Transverse colon (tissue), 4 donors: Measurements from ENCODE around the gene MIS18A. TPM values are rescaled to one million over a fixed set of nuclear protein-coding genes. Genes with fewer than 3 reads are reported as not detected.
A peak's percentile ranks its signal among the peaks of the same experiment; 100 is the strongest.

Experiments used
- DNase-seq: peaks from one replicate; pipeline ENCODE4 v3.0.0-alpha.2; 2019
- H3K27ac ChIP-seq, 4 donors: fragments of 200-600 bp; sonication (generic); 2 replicates each; pipeline ENCODE4 v1.5.1; 2016 to 2018; ENCODE audit warnings: inconsistent platforms in 4 of 4
- H3K27me3 ChIP-seq: fragments of 200-600 bp; sonication (generic); 2 replicates; pipeline ENCODE4 v1.5.1; 2017; ENCODE audit warnings: inconsistent platforms
- H3K36me3 ChIP-seq, 4 donors: fragments of 200-600 bp; sonication (generic); 2 replicates each; pipeline ENCODE4 v1.5.1; 2017 to 2019; ENCODE audit warnings: inconsistent platforms in 4 of 4
- H3K4me1 ChIP-seq, 4 donors: fragments of 200-600 bp; sonication (generic); 2 replicates each; pipeline ENCODE4 v1.5.1; 2017 to 2020; ENCODE audit warnings: inconsistent platforms in 4 of 4
- H3K4me3 ChIP-seq, 4 donors: fragments of 200-600 bp; sonication (generic); 1 replicate in 1 of 4; 2 replicates in 3 of 4; pipeline versions ENCODE4 v1.5.1 to v1.6.1; 2017 to 2019; ENCODE audit warnings: inconsistent platforms in 4 of 4
- H3K9me3 ChIP-seq, 2 donors: fragments of 200-600 bp; sonication (generic); 2 replicates each; pipeline ENCODE4 v1.5.1; 2017 to 2019; ENCODE audit warnings: inconsistent platforms in 2 of 2
- CTCF ChIP-seq, 5 experiments: fragments of 200-600 bp in 3 of 5; fragments of 450-650 bp in 2 of 5; sonication (generic) in 3 of 5; IDR thresholded peaks; 1 replicate in 2 of 5; 2 replicates in 3 of 5; pipeline ENCODE4 v1.5.1; 2016 to 2017; ENCODE audit warnings: antibody characterized with exemption in 5 of 5, inconsistent platforms in 3 of 5, mild to moderate bottlenecking in 2 of 5, moderate library complexity in 1 of 5
- EP300 ChIP-seq: sonication (generic); formaldehyde crosslinking; IDR thresholded peaks from one replicate; pipeline ENCODE4 v1.6.1; 2017; ENCODE audit warnings: antibody characterized with exemption, low read depth
- POLR2A ChIP-seq: fragments of 450-650 bp; IDR thresholded peaks from one replicate; pipeline ENCODE4 v1.6.1; 2016; ENCODE audit warnings: antibody characterized with exemption, mild to moderate bottlenecking, moderate library complexity
- POLR2AphosphoS5 ChIP-seq, 3 donors: sonication (generic); formaldehyde crosslinking; IDR thresholded peaks; one replicate each; pipeline ENCODE4 v1.6.1; 2016; ENCODE audit warnings: antibody characterized with exemption in 3 of 3
- WGBS, 2 donors: methylation state at CpG; one replicate each; pipeline ENCODE4 v1.1.5; 2018; ENCODE audit warnings: low coverage in 1 of 2; 5-methylcytosine and 5-hydroxymethylcytosine counted together
- in situ Hi-C, 4 donors: fragments of 200-750 bp; cut with MboI; loops; one replicate each; pipeline versions ENCODE4 v1.15.0 to v1.15.1; 2017; ENCODE audit warnings: low sequenced_read_pairs in 3 of 4, low pct_ligation_motif_present in 1 of 4, low pct_unique_long_range_greater_than_20kb in 1 of 4
- intact Hi-C: fragments of 100-400 bp; cut with DNase I; formaldehyde crosslinking; loops from one replicate; pipeline ENCODE4 v1.15.1; 2023; ENCODE audit warnings: low total_unique reads
- total RNA-seq, 4 donors: library from RNA; depleted of rRNA; stranded (reverse); fragments of >200 nt; gene quantifications; one replicate each; pipeline ENCODE4 v1.1.0, GENCODE V29; 2016

MIS18A gene
- total RNA-seq, 4 donors from 2014 or later, result 3.7 to 4.8 (median 4.1) TPM; not detected in 1

GRCh38 chr21:32253215-32253641 is 25.6 kb downstream of the MIS18A start:
- DNase-seq, result no peak
- whole genome bisulfite sequencing, 2 donors, result 40 to 61% methylated on average over 1 to 7 of the region's 7 CpGs
- in situ Hi-C loops, result loop anchor here in 2 of 4 donors (10.0 to 25.0 kb wide), 2 partner anchors 388 to 391 kb away; partner anchors contain the start of gene HUNK (in 1 of the 2)
- no peaks in the 10 kb centered on the region for H3K36me3 ChIP-seq
- H3K4me3 ChIP-seq, result no peak overlapping the region
- H3K4me1 ChIP-seq, result peaks cover 0 to 22% (median 0%) of the 10 kb centered on the region in 4 donors
- no peaks in the 10 kb centered on the region for H3K27me3 ChIP-seq
- no peaks in the 10 kb centered on the region for H3K9me3 ChIP-seq
- intact Hi-C loops, result no loop called here
- no peak overlapping the region for H3K27ac ChIP-seq
- peak; percentile 27 to 59 (median 46) for TF ChIP-seq POLR2AphosphoS5 (IDR thresholded peaks at IDR 0.05)
- TF ChIP-seq EP300, result no peak

DNA sequence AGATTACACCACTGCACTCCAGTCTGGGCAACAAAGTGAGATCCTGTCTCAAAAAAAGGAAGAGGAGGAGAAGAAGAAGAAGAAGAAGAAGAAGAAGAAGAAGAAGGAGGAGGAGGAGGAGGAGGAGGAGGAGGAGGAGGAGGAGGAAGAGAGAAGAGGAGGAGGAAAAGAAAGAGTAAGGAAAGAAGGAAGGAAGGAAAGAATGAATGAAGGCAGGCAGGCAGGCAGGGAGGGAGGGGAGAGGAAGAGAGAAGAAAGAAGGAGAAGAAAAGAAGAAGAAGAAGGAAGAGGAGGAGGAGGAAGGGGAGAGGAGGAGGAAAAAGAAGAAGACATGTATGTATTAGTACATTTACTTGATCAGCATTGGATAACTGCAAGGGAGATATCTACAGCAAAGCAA is 26.7 kb downstream of the MIS18A start:
- Histone ChIP-seq H3K36me3 (no peaks in the 10 kb centered on the region), H3K27me3 (no peaks in the 10 kb centered on the region), H3K9me3 (no peaks in the 10 kb centered on the region), H3K27ac (no peak overlapping the region), H3K4me1 (peaks cover 0 to 11% (median 0%) of the 10 kb centered on the region in 4 donors), H3K4me3 (no peak overlapping the region)
- intact Hi-C loops, result no loop called here
- in situ Hi-C loops, result loop anchor here in 2 of 4 donors (10.0 to 25.0 kb wide), 2 partner anchors 387 to 390 kb away; partner anchors contain the start of gene HUNK (in 1 of the 2)
- no peak for TF ChIP-seq CTCF (IDR thresholded peaks at IDR 0.05)
- TF ChIP-seq EP300, result no peak
- TF ChIP-seq POLR2AphosphoS5 (IDR thresholded peaks at IDR 0.05), result no peak
- no peak for TF ChIP-seq POLR2A
- DNase-seq, result no peak

DNA sequence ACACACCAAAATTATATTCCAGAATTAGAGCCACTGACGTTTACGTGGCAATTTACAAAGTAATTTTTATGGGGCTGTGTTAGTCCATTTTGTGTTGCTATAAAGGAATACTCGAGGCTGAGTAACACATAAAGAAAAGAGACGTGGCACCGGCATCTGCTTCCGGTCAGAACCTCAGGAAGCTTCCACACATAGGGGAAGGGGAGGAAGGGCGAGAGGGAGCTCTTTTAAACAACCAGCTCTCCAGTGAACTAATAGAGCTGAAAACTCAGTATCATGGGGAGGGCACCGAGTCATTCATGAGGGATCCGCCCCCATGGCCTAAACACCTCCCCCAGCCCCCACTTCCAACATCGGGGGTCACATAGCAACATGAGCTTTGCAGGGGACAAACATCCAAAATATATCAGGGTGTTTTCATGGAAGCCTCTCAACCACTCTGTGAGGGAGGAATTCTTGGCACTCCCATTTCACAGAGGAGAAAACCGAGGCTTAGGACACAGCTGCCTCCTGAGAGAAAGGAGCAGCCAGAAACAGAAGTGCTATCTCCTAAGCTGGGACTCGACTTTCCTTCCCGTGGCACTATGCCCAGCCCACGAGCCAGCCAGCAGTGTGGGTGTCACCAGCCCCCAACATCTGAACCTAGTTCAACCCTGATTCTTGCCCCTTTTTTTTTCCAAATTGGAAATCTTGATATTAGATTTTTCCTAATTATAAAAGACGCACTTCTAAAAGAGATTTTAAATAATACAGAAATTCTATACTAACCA is 29.2 kb downstream of the MIS18A start:
- H3K4me3 ChIP-seq, result no peak overlapping the region
- in situ Hi-C loops (loop anchor here in 2 of 4 donors (10.0 to 25.0 kb wide), 2 partner anchors 385 to 387 kb away; partner anchors contain the start of gene HUNK (in 1 of the 2)), intact Hi-C loops (no loop called here)
- 63 to 73% methylated on average over 3 to 15 of the region's 15 CpGs for WGBS, 2 donors
- TF ChIP-seq CTCF (IDR thresholded peaks at IDR 0.05) (no peak), EP300 (no peak), POLR2A (no peak), POLR2AphosphoS5 (IDR thresholded peaks at IDR 0.05) (no peak)
- H3K27me3 ChIP-seq, result no peaks in the 10 kb centered on the region
- no peaks in the 10 kb centered on the region for H3K4me1 ChIP-seq
- no peaks in the 10 kb centered on the region for H3K36me3 ChIP-seq
- DNase-seq, result no peak
- H3K27ac ChIP-seq, result no peak overlapping the region
- no peaks in the 10 kb centered on the region for H3K9me3 ChIP-seq

- H3K27ac ChIP-seq, result peak overlapping the region in 1 of 4 donors; percentile 2
- H3K36me3 ChIP-seq, result no peaks in the 10 kb centered on the region
- no peak for DNase-seq
- no peaks in the 10 kb centered on the region for H3K9me3 ChIP-seq
- no peak overlapping the region for H3K4me3 ChIP-seq
- WGBS, 2 donors, result 64 to 81% methylated on average over 3 to 14 of the region's 14 CpGs
- in situ Hi-C loops, result no loop called here
- intact Hi-C loops, result no loop called here
- TF ChIP-seq CTCF (IDR thresholded peaks at IDR 0.05), result no peak
- no peak for TF ChIP-seq POLR2A
- no peak for TF ChIP-seq EP300
- TF ChIP-seq POLR2AphosphoS5 (IDR thresholded peaks at IDR 0.05), result no peak
- no peaks in the 10 kb centered on the region for H3K27me3 ChIP-seq
- no peaks in the 10 kb centered on the region for H3K4me1 ChIP-seq
Measured at GRCh38 chr21:32248571-32249461, 30.0 kb downstream of the MIS18A start.
